Activated CD4-positive, alpha-beta T cell treated with anti-CD3 and anti-CD28 coated beads, Interleukin-2, amount 50 U/mL, for 16 hours (primary cell): ENCODE measurements around the gene CFB.
"Not testable (repeated sequence)": the region's sequence is repeated elsewhere in the genome, so short reads cannot be mapped to it uniquely, and the experiment has no call there.

Experiments
- DNase-seq: peaks from one replicate; pipeline ENCODE4 v3.0.0-alpha.2; 2020

The CFB gene

DNA sequence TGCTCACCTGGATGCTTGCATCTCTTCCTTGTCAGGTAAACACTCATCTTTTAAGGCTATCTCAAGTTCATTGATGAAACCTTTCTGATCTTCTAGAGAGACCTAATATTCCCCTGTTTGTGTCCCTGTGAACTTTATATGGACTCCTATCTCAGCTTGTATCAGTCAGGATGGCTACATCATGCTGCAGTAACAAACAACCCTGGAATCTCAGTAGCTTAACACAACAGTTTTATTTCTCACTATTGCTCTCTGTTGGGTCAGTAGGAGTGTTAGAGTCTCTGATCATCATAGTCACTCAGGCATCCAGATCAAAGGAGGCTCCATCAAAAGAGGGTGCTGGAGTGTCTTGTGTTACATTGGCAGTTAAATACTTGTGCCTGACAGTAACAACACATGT is 30.5 kb upstream of the CFB start:
- no peak for DNase-seq

DNA sequence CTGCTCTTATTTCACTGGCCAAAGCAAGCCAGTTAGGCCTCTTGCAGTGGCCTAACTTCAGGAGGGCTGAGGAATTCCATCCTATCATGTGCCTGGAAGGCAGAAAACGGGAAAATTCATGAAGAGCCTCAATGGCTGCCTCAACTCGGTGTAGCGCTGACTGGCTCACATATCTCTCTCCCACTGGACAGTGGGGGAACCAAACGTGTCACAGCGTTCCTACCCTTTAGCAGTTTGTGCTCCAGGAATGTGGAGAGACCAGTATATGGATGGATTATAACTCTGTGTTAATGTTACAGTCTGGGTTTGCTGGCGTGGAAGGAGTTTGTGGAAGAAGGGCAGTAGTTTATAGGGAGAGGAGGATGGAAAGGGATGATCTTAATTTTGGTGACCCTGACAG is 30.1 kb upstream of the CFB start:
- DNase-seq: no peak

DNA sequence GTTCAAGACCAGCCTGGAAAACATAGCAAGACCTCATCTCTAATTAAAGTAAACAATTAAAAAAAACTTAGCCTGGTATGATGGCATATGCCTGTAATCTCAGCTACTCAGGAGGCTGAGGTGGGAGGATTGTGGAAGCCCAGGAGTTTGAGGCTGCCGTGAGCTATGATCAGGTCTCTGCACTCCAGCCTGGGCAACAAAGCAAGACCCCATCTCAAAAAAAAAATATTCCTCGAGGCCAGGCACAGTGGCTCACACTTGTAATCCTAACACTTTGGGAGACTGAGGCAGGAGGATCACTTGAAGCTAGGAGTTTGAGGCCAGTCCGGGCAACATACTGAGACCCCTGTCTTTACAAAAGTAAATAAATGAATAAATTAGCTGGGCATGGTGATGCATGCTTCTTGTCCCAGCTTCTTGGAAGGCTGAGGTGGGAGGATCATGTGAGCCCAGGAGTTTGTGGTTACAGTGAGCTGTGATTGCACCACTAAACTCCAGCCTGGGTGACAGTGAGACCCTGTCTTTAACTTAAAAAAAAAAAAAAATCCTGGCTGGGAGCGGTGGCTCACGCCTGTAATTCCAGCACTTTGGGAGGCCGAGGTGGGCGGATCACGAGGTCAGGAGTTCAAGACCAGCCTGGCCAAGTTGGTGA is 27.7 kb upstream of the CFB start:
- DNase-seq: no peak

DNA sequence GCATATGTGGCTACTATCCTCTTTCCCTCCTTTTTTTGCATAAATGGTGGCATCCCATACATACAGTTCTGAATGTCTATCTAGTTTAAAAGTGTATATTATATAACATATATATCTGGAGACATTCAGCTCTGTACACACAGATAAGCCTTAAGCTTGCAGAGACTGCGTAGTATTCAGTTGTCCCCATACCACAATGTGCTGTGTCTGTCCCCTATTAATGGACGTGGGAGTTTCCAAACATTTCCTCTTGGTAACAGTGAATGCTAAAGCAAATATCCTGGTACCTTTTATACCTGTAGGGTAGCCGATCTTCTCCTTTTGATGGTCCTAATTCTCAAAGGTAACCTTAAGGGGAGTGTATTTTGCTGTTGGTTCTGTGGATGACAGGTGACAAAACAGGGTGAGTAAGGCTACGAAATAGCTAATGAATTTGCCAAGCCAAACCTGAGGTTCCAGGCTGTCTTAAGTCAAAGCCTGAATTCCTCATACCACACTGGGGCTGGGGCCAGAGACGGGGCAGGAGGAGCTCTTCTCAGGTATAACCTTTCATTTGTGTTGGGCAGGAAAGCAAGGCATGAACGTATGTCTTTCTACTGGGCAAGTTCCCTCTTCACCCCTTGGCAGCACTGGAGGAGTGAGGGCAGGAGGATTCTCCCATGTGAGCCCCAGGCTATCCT is 26.1 kb upstream of the CFB start:
- DNase-seq: no peak

DNA sequence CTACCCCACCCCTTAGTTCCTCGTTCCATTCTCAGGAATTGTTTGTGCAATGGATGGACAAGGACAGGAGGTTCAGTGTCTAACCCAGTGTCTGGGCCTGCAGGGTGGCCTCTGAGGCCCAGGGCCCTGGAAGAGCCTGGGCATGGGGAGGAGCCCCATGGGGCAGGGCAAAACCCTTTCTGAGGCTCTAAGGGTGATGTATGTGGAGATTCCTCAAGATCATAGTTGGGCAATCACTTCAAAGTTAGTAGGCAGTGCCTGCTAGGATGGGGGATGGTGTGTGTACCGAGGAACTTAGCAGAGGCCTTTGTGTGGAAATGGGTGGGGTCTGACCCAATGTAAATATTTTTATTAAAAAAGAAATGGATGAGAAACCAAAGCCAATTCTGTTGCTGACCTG is 25.1 kb upstream of the CFB start:
- no peak for DNase-seq

DNA sequence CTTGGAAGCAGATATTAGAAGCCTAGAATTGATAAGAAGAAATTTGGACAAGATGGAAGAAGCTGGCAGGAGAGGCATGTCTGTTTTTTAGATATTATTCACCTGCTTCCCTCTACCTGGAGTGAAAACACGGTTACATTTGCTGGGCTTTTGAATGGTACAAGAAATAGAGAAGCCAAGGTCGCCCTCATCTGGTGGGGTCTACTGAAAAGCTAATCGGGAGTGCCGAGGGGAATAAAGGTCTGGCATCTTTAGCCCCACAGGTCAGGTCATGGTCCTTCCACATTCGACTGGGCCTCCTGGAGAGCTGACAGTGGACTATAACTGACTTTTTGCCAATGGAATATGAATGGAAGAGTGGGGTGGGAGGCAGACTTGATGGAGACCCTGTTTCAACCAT is 23.0 kb upstream of the CFB start:
- DNase-seq: no peak

DNA sequence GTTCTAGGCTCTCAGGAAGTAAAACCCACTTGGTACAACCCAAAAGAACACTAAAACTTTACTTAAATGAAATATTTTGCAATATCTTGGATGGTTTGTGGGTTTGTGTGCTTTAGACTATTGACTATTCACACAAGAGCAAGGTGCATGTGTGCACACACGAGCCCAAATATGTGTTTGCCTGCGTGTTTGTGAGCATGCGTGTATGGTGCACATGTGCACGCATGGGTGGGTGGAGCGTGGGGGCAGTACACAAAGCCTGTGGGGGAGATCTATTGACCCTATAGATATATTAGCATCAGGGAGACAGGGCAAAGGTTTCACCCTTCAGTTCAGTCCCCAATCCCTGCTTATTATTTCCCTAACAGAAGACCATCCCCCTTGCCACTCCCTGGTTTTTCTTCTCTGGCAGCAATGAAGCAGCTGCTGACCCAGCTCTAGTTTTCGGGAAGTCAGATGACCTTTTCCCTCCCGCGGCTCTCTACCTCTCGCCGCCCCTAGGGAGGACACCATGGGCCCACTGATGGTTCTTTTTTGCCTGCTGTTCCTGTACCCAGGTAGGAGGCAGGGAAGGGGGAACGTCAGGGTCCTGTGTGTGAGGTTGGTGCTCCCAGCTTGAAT is 18.5 kb upstream of the CFB start, which contains the start of gene C2:
C2 (plus strand) TSS at position 476 of the 621 bp plus-strand sequence; CDS start at position 512, 36 bp downstream.
- no peak for DNase-seq

DNA sequence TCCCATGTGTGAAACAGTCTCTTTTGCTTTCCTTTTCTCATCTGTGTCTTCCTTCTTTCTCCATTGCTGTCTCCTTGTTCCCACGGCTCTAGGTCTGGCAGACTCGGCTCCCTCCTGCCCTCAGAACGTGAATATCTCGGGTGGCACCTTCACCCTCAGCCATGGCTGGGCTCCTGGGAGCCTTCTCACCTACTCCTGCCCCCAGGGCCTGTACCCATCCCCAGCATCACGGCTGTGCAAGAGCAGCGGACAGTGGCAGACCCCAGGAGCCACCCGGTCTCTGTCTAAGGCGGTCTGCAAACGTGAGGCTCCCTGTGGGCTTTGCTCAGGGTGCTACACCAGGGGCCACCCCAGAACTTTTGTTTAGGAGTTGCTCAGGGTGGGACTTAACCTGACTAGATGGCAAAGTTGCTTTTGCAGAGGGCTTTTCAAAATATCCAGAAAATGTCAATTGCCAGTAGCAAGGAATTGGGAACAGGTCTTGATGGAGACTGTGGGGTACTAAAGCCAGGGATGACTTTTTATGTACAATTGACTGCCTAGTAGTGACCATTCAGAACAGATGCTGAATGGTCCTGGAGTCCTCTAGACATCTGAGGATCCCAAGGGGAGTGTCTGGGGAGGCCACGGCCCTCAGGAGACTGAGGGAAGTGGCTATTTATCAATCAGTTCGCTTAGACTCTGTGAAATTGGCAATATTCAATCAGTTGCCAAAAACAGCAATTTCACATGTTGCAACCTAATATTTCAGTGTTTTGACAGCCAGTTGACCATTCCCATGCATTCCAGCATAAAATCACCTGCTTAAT is 17.8 kb upstream of the CFB start:
- no peak for DNase-seq

DNA sequence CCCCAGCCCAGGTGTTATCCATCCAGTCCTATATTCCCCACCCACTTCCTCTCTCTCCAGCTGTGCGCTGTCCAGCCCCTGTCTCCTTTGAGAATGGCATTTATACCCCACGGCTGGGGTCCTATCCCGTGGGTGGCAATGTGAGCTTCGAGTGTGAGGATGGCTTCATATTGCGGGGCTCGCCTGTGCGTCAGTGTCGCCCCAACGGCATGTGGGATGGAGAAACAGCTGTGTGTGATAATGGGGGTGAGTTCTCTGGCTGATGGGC is 17.3 kb upstream of the CFB start:
- no peak for DNase-seq

DNA sequence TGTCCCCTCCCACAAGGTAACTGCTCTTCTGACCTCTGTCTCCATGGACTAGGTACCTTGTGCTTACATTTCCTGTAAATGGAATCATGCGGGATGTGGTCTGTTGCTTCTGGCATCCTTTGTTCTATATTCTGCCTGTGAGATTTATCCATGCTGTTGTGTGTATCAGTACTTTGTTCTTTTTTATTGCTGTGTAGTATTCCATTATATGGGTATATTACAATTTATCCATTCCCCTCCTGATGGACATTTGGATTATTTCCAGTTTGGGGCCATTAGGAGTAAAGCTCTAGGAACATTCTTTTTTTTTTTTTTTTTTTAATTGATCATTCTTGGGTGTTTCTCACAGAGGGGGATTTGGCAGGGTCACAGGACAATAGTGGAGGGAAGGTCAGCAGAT is 14.9 kb upstream of the CFB start:
- DNase-seq: no peak

DNA sequence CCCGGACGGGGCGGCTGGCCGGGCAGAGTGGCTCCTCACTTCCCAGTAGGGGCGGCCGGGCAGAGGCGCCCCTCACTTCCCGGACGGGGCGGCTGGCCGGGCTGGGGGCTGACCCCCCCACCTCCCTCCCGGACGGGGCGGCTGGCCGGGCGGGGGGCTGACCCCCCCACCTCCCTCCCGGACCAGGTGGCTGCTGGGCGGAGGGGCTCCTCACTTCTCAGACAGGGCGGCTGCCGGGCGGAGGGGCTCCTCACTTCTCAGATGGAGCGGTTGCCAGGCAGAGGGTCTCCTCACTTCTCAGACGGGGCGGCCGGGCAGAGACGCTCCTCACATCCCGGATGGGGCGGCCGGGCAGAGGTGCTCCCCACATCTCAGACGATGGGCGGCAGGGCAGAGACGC is 13.8 kb upstream of the CFB start:
- not testable (repeated sequence) for DNase-seq

DNA sequence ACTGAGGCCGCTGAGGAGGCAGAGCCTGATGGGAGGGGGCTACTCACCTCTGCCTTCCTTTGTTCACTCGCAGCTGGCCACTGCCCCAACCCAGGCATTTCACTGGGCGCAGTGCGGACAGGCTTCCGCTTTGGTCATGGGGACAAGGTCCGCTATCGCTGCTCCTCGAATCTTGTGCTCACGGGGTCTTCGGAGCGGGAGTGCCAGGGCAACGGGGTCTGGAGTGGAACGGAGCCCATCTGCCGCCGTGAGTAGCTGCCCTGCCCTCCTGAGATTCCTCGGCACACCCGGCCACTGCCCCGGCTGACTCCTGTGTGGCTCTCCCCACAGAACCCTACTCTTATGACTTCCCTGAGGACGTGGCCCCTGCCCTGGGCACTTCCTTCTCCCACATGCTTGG is 12.4 kb upstream of the CFB start:
- DNase-seq: no peak

DNA sequence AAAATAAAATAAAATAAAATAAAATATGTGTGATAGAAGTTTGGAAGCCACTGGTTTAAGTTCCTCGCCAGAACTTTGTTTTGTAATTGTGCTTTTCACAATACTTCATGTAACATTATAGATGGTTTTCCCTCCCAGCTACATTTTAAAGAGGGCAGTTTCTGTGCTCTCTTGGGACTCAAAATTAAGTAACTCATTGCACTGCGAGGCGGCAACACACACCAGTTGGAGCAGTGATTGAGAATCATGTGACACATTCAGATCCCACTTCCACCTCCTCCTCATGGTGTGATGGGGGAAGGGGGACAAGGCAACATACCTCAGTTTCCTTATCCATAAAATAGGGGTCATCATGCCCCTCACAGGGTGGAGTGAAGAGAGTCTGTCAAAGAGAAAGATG is 10.9 kb upstream of the CFB start:
- DNase-seq: no peak

DNA sequence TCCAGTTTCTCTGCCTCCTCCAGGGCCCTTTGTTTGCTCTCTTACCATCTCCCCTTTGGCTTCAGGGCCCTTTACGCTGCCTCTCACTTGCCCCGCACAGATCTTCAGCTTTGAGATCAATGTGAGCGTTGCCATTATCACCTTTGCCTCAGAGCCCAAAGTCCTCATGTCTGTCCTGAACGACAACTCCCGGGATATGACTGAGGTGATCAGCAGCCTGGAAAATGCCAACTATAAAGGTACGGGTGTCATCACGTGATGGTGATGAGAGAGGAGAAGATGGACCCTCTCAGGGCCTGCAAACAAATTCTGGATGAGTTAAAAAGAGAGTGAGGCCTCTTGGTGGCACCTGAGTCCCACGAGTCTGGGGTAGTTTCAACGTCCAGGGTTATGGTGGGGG is 10.1 kb upstream of the CFB start:
- DNase-seq: no peak

DNA sequence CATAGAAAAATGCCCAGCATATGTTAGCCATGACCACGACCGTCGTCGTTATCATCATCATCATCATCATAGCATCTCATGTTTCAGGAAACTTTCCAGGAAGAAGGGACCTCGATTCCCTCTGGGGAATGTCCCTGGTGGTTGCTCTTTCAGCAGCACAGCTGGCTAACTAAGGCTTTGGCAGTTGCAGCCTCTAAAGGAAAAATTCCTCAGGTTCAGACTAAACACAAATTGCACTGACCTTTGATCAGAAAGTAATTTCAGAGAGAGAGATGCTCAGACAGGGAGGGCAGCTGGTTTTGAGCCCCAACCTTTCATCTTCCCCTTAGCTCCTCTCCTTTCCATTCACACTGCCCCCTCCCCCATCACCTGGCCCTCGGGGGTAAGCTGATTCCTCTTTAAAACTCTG is 5.6 kb upstream of the CFB start:
- no peak for DNase-seq

DNA sequence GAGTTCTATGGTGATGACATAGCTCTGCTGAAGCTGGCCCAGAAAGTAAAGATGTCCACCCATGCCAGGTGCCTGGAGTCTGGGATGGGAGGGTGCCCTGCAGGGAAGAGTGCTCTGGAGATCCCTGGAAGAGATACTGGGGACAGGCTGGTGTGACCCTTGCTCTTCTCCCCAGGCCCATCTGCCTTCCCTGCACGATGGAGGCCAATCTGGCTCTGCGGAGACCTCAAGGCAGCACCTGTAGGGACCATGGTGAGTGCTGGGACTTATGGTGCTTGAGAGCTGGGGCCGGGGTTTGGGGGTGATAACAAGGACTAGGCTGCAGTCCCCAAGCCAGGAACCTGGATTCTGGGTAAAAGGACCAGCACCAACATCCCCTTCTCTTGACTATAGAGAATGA is 2.2 kb upstream of the CFB start:
- no peak for DNase-seq

DNA sequence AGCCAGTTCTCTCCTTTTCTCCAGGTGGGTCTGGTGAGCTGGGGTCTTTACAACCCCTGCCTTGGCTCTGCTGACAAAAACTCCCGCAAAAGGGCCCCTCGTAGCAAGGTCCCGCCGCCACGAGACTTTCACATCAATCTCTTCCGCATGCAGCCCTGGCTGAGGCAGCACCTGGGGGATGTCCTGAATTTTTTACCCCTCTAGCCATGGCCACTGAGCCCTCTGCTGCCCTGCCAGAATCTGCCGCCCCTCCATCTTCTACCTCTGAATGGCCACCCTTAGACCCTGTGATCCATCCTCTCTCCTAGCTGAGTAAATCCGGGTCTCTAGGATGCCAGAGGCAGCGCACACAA is 765 bp upstream of the CFB start:
- DNase-seq: no peak

DNA sequence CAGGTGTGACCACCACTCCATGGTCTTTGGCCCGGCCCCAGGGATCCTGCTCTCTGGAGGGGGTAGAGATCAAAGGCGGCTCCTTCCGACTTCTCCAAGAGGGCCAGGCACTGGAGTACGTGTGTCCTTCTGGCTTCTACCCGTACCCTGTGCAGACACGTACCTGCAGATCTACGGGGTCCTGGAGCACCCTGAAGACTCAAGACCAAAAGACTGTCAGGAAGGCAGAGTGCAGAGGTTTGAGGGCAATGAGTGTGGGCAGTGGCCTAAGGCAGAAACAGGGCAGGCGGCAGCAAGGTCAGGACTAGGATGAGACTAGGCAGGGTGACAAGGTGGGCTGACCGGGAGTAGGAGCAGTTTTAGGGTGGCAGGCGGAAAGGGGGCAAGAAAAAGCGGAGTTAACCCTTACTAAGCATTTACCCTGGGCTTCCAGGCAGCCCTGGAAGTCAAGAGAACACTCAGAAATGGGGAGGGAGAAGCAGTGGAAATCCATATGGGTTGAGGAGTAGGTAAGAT is 533 bp downstream of the CFB start:
- DNase-seq: no peak

DNA sequence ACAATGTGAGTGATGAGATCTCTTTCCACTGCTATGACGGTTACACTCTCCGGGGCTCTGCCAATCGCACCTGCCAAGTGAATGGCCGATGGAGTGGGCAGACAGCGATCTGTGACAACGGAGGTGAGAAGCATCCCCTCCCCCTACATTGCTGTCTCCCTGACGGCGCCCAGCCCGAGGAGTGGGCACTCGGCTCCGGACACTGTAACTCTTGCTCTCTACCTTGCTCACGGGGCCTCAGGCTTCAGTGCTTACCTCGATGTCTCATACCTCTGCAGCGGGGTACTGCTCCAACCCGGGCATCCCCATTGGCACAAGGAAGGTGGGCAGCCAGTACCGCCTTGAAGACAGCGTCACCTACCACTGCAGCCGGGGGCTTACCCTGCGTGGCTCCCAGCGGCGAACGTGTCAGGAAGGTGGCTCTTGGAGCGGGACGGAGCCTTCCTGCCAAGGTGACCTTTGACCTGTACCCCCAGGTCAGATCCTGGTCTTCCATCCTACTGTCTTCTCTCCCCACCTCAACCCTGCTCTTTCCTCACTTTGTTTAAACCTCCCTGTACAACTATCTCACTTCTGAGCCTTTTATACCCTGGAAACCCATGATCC is 1.3 kb downstream of the CFB start:
- DNase-seq: no peak

DNA sequence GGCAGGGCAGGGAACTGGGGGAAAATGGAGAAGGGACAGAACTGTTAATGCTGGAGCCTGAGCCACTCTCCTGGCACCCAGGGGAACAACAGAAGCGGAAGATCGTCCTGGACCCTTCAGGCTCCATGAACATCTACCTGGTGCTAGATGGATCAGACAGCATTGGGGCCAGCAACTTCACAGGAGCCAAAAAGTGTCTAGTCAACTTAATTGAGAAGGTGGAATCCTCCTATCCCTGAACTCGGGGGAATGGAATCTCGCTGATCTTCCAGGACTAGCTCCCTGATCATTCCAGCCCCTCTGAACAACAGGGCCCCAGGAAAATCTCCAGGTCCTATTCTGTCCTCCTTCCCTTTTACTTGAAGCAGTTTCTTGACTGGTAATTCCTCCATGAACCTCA is 2.0 kb downstream of the CFB start:
- DNase-seq: no peak

DNA sequence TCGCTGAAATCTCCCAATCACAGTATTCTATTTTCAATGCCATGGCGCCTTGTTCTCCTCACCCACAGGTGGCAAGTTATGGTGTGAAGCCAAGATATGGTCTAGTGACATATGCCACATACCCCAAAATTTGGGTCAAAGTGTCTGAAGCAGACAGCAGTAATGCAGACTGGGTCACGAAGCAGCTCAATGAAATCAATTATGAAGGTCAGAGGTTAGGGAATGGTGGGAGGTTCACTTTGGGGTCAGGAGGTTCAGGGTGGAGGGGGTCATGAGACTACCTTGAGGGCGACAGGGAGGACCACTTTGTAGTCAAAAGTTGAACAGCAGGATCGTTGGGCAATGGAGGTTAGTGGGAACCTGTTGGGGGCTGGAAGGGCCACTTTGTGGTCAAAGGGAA is 2.4 kb downstream of the CFB start:
- no peak for DNase-seq

DNA sequence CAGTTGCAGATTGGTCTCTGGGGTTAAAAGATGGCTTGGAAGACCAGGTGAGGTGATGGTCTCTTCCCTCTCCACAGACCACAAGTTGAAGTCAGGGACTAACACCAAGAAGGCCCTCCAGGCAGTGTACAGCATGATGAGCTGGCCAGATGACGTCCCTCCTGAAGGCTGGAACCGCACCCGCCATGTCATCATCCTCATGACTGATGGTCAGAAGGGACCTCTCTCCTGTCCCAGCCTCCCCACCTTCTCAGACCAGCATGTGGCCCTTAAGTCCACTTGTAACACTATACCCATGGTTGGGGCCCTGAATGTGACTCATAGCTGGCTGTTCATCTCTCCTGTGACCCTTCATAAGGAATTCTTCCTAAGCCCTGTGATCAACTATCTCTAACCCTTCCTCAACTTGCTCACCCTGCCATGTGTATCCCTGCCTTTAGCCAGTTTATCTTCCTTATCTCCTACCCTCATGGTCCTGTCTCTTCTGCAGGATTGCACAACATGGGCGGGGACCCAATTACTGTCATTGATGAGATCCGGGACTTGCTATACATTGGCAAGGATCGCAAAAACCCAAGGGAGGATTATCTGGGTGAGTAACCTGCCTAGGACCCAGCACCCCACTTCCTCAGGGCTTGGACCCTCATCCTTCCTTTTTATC is 3.0 kb downstream of the CFB start:
- DNase-seq: no peak
